ENCODE results near the gene DISC1.

The DISC1 gene

DNA sequence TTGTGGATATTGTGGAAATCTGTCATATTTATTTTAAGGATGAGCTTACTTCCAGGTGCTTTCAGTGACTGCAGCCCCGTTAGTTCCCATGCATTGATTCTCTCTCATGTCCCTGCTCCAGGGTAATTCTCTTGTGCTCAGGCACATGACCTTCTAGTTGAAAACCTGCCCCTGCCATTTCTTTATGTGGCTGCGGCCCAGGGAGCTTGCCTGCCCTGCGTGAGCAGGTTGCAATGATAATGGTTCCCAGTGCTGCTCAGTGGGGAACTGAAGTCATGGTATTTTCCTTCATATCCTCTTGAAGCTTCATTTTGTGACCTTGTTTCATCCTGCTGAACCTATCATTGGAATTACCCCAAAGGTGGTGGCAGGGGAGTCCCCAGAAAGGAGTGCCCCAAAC lies 229.8 kb downstream of the DISC1 start:
- DNase-seq (ENCODE audit: low read depth in 2 of 2), result no peak

DNA sequence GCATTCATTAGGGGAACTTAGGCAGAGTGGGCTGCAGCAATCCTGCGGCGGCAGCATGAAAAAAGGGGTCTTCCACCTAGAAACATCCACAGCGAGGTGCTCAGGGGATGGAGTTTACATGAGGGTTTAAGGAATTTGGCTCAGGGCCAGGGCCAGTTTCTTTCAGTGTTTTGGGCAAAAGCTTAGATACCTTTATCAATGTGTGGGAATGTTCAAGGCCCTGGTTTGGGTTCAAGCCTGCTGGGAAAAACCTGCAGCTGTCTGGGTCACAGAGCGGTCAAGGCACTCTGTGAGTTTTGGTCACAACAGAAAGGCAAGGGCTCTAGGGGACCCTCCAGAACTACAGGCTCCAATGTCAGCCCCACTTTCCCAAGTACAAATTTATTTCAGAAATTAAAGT lies 230.3 kb downstream of the DISC1 start:
- DNase-seq (ENCODE audit: low read depth in 2 of 2), result no peak

DNA sequence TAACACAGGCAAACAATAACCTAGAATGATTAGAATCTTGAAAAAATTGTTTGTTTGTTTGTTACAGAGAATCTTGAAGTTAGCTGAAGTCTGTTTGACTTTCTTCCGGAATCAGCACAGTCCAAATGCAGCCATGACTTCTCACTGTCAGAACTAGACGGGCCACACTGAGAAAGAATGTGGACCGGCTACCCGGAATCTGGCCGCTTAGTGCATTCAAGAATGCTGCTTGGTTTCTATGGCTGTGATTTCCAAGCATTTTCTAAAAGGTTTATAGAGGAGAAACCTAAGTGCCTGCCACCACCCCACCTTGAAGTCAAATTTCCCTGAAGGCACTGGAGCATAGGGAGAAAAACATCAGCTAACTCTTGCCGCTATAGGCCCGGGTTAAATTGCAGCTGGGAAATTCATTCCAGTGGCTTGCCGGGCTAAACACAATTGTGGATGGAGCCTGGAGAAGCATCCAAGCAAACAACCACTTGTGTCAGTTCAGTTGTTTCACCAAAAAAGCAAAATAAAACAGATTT lies 231.1 kb downstream of the DISC1 start:
- no peak for DNase-seq (ENCODE audit: low read depth in 2 of 2)

DNA sequence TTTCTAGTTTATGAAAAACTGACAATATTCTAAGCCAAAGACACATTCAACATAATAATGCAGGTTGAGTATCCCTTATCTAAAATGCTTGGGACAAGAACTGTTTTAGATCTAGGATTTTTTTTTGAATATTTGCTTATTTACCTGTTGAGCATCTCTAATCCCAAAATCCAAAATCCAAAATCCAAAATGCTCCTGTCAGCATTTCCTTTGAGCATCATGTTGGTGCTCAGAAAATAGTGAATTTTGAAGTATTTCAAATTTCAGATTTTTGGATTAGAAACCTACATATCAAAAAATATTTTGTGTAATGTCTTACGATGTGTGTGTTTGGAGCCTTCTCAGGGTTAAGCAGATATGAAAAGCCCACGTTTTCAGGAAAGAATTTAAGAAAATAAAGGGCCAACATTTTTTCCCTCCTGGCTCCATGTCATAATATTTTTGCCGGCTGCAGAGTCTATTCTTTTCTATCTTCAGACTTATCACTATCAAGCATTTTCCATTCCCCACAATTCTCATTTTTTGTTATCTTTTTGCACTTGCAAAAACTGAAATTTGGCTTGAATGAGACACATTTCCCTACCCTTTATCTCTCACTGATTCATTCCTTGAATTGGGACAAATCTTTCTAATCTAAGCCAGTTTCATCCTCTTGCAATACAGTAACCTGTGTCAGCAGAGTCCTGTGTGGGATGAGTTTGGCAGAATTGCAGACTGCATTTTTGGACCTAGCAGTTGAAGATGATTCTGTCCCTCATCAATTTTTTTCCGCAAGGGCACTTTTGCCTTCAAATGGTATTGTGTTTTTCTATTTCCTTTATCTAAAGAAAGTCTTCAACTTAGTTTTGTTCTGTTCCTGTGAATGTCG lies 233.9 kb downstream of the DISC1 start:
- DNase-seq (ENCODE audit: low read depth in 2 of 2), result no peak

DNA sequence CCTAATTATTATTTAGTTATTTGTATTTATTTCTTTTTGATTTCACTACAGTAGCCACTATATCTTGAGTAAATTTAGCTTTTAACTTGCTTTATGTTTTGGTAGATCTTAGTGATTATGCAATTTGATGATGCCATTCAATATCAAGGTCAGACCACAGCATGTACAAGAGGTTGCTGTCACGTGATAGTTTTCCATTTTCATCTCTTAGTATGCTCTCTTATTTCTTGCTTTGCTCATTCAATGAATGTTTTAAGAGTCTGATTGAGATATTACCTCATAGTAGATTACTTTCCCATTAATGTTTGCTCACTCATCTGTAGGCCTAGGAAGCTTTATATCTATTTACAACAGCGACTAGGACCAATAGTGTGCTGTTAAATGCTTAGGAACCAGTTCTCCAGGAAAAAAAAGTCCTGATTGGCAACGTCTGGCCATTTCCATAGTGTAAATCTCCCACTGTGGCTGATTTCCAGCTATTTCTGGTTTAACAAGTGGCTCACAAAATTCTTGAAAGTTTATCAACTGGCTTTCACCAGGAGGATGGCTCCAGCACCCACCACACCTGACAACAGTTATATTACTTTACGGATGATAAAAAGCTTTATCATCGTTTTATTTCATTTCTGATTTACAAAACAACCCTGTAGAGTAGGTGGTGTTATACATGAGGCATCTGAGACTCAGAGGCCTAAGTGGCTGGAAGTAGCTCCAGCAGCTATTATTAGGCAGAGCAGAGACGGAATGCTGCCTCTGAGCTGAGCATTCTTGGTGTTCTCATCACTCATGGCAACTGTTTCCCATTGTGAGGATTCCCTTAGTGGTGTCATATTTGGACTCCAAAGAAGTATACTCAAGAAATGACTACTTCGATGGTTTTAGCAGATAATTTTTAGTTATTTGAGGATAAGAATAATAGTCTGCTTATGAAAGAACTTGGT lies 235.2 kb downstream of the DISC1 start:
- DNase-seq (ENCODE audit: low read depth in 2 of 2), result no peak

DNA sequence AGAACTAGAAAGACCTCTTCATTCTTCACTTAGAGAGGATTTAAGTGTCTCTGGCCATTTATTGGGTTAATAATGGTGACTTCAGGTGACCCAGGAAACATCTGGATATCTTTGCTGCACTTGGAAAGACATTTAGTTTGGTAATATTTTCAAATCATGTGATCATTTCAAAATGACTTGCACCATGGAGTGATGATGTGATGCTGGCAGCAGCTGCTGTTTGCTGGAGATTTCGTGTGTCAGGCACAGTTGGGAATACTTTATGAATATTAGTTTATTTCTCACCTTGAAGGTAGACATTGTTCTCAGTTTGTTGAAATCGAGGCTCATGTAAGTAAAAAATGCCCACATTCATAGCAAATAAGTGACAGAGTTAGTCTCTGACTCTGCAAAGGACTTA lies 236.0 kb downstream of the DISC1 start:
- no peak for DNase-seq (ENCODE audit: low read depth in 2 of 2)

DNA sequence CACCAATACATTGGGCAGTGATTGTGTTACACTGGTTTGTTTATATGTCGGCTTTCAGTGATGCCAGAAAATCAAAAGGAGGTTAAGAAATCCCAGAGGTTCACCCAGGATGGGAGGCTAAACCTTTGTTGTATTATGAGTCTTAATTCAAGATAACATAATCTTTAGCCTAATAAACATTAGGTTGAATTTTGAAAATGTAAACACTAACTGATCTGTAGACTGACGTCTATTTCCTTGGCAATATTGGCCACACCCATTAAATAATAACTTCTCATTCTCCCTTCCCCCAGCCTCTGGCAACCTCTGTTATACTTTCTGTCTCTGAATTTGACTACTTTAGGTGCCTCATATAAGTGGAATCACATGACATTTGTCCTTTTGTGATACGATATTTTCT lies 238.7 kb downstream of the DISC1 start:
- DNase-seq (ENCODE audit: low read depth in 2 of 2), result no peak

DNA sequence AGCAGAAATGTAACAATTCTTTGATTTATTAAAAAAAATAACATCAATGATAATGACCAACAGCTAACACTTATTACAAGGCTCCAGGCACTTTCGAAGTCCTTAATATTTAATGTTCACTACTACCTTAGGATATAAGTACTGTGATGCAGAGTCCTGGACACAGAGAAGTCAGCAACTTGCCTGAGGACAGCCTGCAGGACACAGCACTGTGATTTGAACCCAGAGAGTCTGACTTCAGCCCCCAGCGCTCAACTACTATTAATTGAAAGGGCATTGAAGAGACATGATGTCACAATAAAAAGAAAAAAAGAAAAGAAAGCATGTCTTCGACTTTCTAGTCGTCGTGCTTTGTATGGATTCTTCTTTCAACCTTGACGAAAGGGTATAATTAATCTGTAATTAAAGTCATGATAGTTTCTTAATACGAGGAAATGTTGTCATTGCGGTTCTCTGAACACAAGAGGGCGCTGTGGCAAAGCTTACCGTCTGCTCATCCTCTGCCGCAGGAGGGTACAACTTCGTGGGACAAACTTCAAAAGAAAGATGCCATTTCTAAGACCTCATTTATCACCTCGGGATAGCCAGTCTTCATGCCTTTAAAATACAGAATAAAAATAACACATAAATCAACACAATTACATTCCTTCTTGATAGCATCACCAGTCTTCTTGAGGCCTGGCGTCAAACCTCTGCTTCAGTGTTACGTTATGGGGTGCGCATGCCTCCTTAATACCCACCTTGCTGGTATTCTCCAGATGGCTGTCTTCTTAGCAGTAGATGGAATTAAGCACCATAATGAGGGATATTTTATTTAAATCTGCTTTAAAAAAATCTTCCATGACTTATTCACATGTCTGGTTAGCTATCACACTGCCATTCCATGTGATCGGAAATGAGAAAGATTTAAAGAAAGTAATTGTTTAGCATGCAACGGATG lies 240.1 kb downstream of the DISC1 start:
- DNase-seq (ENCODE audit: low read depth in 2 of 2), result peak in 1 of 2 donors; percentile 15

DNA sequence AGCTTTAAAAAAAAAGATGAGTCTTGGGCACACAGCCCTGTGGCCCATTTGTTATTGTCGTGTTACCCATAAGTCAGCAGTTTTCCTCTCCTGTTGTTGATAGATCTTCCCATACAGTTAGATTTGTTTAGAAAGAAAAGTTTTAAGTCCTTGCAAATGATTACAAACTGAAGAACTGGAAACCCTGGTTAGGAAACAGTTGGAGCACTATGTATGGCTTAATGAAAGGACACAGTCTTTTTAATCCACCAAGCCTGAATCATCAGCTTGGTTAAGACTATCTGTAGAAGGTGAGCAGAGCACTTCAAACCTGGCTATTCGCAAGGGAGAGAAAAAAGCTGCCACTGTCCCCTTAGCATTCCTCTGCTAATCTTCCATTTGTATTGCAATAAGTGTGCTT lies 241.0 kb downstream of the DISC1 start:
- DNase-seq (ENCODE audit: low read depth in 2 of 2), result no peak

DNA sequence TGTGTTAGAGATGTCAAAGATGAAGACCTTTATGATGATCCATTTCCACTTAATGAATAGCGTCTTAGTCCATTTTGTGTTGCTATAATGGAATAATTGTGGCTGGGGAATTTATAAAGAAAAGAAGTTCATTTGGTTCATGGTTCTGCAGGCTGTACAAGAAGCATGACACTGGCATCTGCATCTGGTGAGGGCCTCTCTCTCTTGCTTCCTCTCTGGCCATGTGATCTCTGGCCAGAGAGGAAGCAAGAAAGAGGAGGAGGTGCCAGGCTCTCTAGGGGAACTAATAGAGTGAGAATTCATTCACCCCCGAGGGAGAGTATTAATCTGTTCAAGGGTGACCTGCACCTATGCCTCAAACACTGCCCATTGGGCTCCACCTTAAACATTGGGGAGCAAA lies 242.8 kb downstream of the DISC1 start:
- no peak for DNase-seq (ENCODE audit: low read depth in 2 of 2)

DNA sequence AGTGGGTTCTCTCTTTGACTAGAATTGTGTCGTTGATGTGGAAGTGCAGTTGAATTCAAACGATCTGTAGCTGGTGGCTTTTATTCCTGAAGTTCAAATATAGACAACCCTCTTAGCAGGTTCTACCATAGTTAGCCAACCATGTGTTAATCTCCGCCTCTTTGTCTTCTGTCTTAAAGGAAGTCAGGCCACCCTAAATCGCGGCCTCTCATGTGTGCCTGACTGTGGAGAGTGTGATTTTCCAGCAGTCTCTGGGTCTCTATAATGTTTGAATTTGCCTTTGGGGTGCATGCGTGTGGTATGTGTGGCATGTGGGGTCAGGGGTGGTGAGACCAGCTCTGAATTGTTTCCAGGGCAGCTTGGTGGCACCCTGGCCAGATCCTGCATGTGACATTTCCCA lies 244.9 kb downstream of the DISC1 start:
- DNase-seq (ENCODE audit: low read depth in 2 of 2), result no peak

DNA sequence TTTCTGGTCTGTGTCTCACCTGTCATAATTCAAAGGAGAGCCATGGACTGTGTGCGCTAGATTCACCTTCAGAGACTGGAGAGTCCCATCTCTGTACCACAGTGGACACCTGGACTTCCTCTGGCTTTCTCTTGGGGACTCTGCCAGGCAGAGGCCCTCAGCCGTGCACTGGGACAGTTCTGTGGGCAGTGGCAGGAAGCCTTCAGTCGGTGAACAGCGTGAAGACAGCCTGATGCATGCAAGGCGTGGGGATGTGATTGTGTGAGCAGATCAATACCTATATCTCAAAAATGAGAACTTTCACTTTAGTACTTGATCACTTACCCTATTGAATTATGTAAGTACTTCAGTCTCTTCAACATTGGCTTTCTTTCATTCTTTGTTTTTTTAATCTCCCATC lies 245.3 kb downstream of the DISC1 start:
- DNase-seq (ENCODE audit: low read depth in 2 of 2), result no peak

DNA sequence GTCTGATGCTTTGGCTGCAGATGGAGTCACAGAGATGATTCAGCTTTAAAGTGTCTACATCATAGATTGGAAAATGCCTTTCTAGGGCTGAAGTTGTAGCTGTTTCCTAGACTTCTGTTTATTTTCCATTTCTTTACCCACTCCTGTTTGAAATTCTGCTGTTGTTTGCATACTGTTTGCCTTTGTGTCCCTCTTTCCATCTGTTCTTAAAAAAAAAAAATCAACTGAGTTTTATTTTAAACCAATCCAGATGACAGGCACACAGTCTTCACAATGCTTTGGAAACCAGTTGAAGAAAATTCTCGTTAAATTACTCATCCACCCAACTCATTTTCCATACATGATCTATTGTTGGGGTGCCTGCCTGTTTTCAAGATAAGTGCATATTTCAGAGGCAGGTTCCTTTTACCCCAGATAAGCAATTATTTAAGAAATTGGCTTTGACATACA lies 245.9 kb downstream of the DISC1 start:
- DNase-seq (ENCODE audit: low read depth in 2 of 2), result no peak

DNA sequence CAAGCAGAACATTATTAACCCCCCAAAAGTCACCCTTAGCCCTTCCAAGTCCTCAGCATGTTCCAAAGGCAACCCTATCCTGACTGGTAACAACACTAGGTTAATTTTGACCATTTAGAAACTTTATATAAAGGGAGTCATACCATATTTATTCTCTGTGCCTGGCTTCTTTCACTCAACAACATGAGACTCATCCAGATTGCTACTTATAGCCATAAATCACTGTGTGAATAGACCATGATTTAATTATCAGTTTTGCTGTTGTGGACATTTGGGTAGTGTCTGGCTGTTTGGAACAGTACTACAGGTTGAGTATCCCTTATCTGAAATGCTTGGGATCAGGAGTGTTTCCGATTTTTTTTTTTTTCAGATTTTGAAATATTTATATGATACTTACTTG lies 252.1 kb downstream of the DISC1 start:
- no peak for DNase-seq (ENCODE audit: low read depth in 2 of 2)

DNA sequence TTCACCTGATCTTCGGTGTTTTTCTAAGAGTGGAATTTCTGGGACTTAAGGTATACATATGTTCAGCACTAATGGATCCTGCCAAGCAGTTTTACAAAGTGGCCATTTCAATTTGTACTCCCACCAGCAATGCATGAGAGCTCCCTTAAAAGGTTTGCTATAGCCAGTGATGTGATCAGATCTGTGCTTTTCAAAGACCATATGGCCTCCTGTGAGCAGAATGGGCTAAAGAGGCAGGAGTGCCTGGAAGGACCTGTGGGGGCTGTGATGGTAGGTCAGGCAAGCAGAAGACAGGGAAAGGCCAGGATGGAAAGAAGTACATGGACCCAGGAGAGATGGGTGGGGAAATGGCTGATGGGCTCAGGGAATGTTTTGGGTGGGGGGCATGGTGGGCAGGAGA lies 252.7 kb downstream of the DISC1 start:
- DNase-seq (ENCODE audit: low read depth in 2 of 2), result no peak

DNA sequence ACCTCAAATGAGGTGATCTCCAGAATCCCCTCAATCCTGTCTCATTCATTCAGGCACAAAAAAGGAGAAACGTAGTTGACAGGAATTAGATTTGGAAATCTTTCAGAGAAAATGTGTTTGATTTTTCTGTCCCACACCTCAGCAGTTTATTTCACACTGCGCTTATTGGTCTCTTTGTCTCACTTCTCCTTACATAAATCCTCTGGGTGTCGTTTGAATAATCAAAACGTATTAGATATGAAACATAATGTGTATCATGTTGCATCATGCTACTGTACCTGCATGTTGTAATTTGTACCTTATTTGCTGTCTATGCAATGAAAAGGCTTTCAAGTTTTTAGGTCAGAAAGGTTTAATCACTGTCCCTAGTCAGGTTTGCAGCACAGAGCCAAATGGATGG lies 255.7 kb downstream of the DISC1 start:
- DNase-seq (ENCODE audit: low read depth in 2 of 2), result no peak

DNA sequence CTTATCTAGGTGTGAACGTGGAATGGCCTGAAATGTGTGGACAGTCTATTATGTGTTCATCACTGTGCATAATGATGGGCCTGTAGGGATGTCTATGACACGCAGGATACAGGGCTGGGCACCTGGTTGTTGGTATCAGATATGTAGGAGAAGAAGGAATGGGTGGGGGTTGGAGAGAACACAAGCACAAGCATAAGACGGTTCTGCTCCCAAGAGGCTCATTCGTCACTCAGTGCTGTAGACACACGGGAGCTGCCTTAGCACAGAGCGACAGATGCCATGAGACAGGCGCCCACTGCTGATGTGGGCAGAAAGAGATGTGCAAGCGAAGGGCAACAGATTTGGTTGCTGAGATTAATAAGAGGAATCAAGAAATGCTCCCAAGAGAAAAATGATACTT lies 256.2 kb downstream of the DISC1 start:
- no peak for DNase-seq (ENCODE audit: low read depth in 2 of 2)

DNA sequence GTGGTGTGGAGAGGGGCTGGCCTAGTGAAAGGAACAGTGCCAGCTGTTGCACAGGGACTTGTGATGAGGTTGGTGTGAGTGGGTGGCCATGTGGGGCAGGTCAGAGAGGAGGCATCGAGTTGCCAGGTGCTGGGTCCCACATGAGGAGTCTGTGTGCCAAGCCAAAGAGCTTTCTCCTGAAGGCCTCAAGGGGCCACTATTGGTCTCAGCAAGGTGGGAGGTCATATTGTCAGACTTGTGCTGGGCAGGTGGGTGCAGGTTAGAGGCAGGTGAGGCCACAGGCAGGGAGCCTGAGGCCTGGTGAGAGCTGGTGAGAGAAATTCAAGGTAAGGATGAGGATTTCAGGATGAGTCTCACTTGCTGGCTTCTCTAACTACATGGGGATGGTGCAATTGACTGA lies 256.8 kb downstream of the DISC1 start:
- no peak for DNase-seq (ENCODE audit: low read depth in 2 of 2)

DNA sequence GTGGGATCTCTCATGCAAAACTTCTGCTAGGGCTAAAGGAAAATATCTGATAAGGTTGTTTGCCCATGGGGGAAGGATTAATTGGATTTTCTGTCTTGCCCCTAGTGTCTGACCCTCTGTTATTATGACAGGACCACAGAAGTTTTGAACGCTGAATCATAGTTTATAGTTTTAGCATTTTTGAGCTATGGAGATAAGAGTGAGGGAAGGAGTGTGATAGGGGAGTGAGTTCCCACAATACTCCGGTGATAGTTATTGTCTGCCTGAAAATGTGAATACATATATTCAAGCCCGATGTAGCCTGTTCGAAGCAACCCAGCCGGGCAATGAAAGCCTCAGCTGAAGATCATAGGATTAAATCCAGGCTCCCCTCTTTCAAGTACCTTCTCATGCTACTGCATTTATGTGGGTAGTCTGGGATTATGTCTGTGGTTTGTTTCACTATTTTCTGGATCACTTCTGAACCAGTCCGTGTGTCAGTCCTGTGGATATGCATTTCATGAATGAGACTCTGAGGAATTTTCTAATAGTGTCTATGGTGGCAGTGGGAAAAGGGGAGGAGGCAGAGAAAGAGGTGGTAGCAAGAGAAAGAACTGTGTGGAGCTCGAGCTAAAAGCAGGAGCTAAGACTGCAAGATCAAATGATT lies 258.7 kb downstream of the DISC1 start:
- no peak for DNase-seq (ENCODE audit: low read depth in 2 of 2)

DNA sequence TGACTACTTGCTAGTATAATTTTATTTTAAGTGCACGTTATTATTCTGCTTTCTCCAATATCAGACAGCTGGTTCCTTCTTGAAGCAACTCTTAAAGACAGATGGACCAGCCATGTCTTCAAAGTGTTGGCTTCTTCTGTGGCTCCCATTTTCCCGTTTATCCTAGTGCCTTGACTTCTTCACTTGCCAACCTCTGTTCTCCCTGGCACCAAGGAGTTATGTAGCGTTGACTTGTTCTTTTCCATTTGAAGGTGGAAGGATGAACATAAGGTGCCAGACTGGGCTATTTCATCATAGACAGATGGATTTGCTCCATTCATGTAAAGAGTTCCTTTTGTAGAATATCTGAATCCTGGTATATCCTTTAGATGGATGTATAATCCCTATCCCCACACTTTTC lies 260.6 kb downstream of the DISC1 start:
- no peak for DNase-seq (ENCODE audit: low read depth in 2 of 2)

DNA sequence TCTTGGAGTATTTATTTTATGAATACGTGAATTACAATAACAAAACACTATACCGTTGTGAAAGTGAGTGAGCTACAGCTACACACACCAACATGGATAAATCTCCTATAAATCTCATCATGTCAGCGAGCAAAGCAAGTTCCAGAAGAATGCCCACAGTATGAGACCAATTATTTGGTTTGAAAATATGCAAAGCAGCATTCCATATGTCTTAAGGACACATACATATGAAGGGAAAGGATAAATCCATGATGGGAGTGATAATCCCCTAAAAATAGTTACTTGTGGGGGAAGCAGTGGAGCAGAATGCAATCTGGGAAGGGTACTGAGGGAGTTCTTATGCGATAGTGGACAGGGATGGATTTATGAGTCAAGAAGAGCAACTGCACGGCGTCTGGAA lies 261.3 kb downstream of the DISC1 start:
- no peak for DNase-seq (ENCODE audit: low read depth in 2 of 2)

All from stimulated activated CD8-positive, alpha-beta memory T cell treated with anti-CD3 and anti-CD28 coated beads, Interleukin-15, amount 100 ng/mL, for 4 hours (primary cell).